Ovary (tissue), 9 donors: Measurements from ENCODE around the gene DGAT2. TPM values are rescaled to one million over a fixed set of nuclear protein-coding genes. Genes with fewer than 3 reads are reported as not detected.

ENCODE experiments used
- DNase-seq, 5 donors: peaks; one replicate each; pipeline ENCODE4 v3.0.0-alpha.2; 2019 to 2020
- H3K27ac ChIP-seq, 2 donors: fragments of 200-600 bp; one replicate each; pipeline versions ENCODE4 v1.5.1 to v1.8.0; 2019 to 2022
- H3K27me3 ChIP-seq: fragments of 200-600 bp; one replicate; pipeline ENCODE4 v1.8.0; 2022
- H3K36me3 ChIP-seq: fragments of 200-600 bp; sonication (generic); one replicate; pipeline ENCODE4 v1.5.1; 2019
- H3K4me1 ChIP-seq: one replicate; pipeline ENCODE4 v1.8.1; 2013; ENCODE audit warnings: mild to moderate bottlenecking, moderate library complexity; ENCODE audit not compliant: insufficient read depth
- H3K4me3 ChIP-seq: fragments of 200-600 bp; sonication (generic); one replicate; pipeline ENCODE4 v1.5.1; 2017
- H3K9me3 ChIP-seq, 2 donors: fragments of 200-600 bp in 1 of 2; sonication (generic) in 1 of 2; one replicate each; pipeline versions ENCODE4 v1.5.1 to v1.8.1; 2013 to 2019; ENCODE audit warnings: mild to moderate bottlenecking in 1 of 2, moderate library complexity in 1 of 2
- CTCF ChIP-seq, 3 donors: fragments of 450-650 bp in 2 of 3; fragments of 200-600 bp in 1 of 3; IDR thresholded peaks; one replicate each; pipeline versions ENCODE4 v1.5.1 to v1.8.0; 2016 to 2022; ENCODE audit warnings: antibody characterized with exemption in 3 of 3, mild to moderate bottlenecking in 1 of 3
- EP300 ChIP-seq: sonication (generic); formaldehyde crosslinking; IDR thresholded peaks from one replicate; pipeline ENCODE4 v1.6.1; 2017; ENCODE audit warnings: antibody characterized with exemption
- POLR2A ChIP-seq: fragments of 450-650 bp; IDR thresholded peaks from one replicate; pipeline ENCODE4 v1.6.1; 2017; ENCODE audit warnings: antibody characterized with exemption, mild to moderate bottlenecking, moderate library complexity
- WGBS, 3 donors: extraction: QIAGEN DNeasy Blood & Tissue Kit in 1 of 3; methylation state at CpG; one replicate each; pipeline versions ENCODE4 v1.1.5 to v1.1.7; 2013 to 2017; 5-methylcytosine and 5-hydroxymethylcytosine counted together
- intact Hi-C, 4 donors: fragments of 100-400 bp; cut with DNase I; formaldehyde crosslinking; loops; one replicate each; pipeline versions ENCODE4 v1.11.0 to v1.15.1; 2022 to 2023
- polyA plus RNA-seq, 2 donors: library from polyadenylated mRNA; stranded (reverse); fragments of 200-250 nt in 1 of 2; fragments of 350-450 nt in 1 of 2; fragmentation: Illumina TruSeq in 1 of 2; extraction: RNeasy Lipid Tissue Mini Kit (QIAGEN cat#74804) in 1 of 2; gene quantifications; one replicate each; pipeline ENCODE4 v1.2.3, GENCODE V29; 2013 to 2014
- total RNA-seq, 7 donors: library from RNA; depleted of rRNA in 2 of 7; stranded (reverse); fragments of >200 nt in 2 of 7; fragmentation: NEBNext Ultra II Directional in 3 of 7; extraction: Animal tissue kit (Norgen Biotek cat#: 25700) in 3 of 7; gene quantifications; one replicate each; pipeline versions ENCODE4 v1.1.0 to v1.2.4, GENCODE V29; 2016 to 2023
- donor health status: DM: no; HTN: no; CAD: no; lungs with moderate emphysema.
- donor health status: DM: no; HTN: no; CAD: no.
- donor health status: Bipolar disorder and iron deficiency.
- donor health status: DM: yes; HTN: yes; CAD: no.
- donor health status: DM: no; HTN: no; CAD: no.
- donor health status: DM: yes; HTN: yes; CAD: no.

The DGAT2 gene
- total and polyA plus RNA-seq, 9 donors = 0.69 to 21.1 (median 1.6) TPM

- no peaks in the 10 kb centered on the region for H3K27me3 ChIP-seq
- no peaks in the 10 kb centered on the region for H3K9me3 ChIP-seq
- DNase-seq = no peak
- H3K36me3 ChIP-seq = no peaks in the 10 kb centered on the region
- 83 to 90% (median 88%) methylated on average over 3 of the region's 3 CpGs for WGBS, 3 donors
- H3K4me3 ChIP-seq = no peak overlapping the region
- no peak overlapping the region for H3K27ac ChIP-seq
- H3K4me1 ChIP-seq = no peaks in the 10 kb centered on the region
- intact Hi-C loops = no loop called here
- TF ChIP-seq EP300 (no peak), CTCF (IDR thresholded peaks at IDR 0.05) (no peak), POLR2A (no peak)
Measured at GRCh38 chr11:75760710-75761493, 7.7 kb upstream of the DGAT2 start.

DNA sequence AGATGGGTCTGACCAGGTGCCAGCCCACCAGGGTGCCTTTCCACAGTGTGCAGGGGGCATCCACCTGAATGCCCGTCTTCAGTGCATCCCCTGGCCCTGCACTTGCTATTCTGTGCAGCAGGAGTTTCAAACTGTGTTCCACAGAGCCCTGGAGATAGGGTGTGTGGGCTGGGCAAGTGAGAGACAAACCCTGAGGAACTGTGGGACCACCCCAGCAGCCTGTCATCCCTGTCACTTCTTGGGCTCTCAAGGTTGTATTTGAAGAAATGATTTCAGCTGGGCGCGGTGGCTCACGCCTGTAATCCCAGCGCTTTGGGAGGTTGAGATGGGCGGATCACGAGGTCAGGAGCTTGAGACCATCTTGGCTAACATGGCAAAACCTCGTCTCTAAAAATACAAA lies 6.4 kb upstream of the DGAT2 start:
- Histone ChIP-seq H3K36me3 (no peaks in the 10 kb centered on the region), H3K4me3 (no peak overlapping the region), H3K27ac (no peak overlapping the region), H3K27me3 (no peaks in the 10 kb centered on the region), H3K9me3 (no peaks in the 10 kb centered on the region), H3K4me1 (no peaks in the 10 kb centered on the region)
- TF ChIP-seq POLR2A = no peak
- no peak for TF ChIP-seq EP300
- no peak for TF ChIP-seq CTCF (IDR thresholded peaks at IDR 0.05)
- intact Hi-C loops = no loop called here
- no peak for DNase-seq
- 91 to 94% (median 92%) methylated on average over 8 of the region's 8 CpGs for WGBS, 3 donors

DNA sequence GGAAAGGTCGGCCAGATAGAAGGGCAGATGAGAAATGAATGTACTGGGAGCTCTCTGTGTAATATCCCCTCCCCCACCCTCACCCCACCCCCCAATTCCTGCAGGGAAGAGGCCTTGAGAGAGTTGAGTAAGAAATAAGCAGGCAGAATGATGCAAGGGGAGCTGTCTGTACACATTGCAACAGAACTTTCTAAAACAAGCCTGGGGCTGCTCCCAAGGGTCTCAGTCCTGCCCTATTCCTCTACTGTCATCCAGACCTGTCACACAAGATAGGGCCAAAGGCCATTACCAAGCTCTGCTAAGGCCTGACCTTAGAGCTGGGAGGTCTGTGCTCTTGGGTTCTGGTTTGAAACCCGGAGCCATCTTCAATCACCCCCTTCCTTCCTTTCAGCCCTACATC lies 5.7 kb upstream of the DGAT2 start:
- TF ChIP-seq POLR2A (no peak), CTCF (IDR thresholded peaks at IDR 0.05) (no peak), EP300 (no peak)
- DNase-seq = no peak
- Histone ChIP-seq H3K9me3 (no peaks in the 10 kb centered on the region), H3K4me3 (no peak overlapping the region), H3K27me3 (no peaks in the 10 kb centered on the region), H3K4me1 (no peaks in the 10 kb centered on the region), H3K27ac (no peak overlapping the region), H3K36me3 (no peaks in the 10 kb centered on the region)
- 61 to 76% (median 75%) methylated on average over 2 of the region's 2 CpGs for WGBS, 3 donors
- intact Hi-C loops = no loop called here

GRCh38 chr11:75763846-75764245 lies 4.7 kb upstream of the DGAT2 start:
- 69 to 79% (median 74%) methylated on average over 3 of the region's 3 CpGs for WGBS, 3 donors
- no peak overlapping the region for H3K4me3 ChIP-seq
- H3K9me3 ChIP-seq = no peaks in the 10 kb centered on the region
- no peak for DNase-seq
- no peak overlapping the region for H3K27ac ChIP-seq
- intact Hi-C loops = no loop called here
- TF ChIP-seq EP300 (no peak), POLR2A (no peak), CTCF (IDR thresholded peaks at IDR 0.05) (no peak)
- peaks cover under 1% of the 10 kb centered on the region for H3K4me1 ChIP-seq
- H3K36me3 ChIP-seq = no peaks in the 10 kb centered on the region
- no peaks in the 10 kb centered on the region for H3K27me3 ChIP-seq
